NCI-H187 (cell line): ENCODE measurements around the gene SSUH2.

Source experiments
- DNase-seq, 2 experiments: peaks; one replicate each; lab custom pipeline; 2025; lab: John Stamatoyannopoulos, UW

Gene SSUH2

DNA sequence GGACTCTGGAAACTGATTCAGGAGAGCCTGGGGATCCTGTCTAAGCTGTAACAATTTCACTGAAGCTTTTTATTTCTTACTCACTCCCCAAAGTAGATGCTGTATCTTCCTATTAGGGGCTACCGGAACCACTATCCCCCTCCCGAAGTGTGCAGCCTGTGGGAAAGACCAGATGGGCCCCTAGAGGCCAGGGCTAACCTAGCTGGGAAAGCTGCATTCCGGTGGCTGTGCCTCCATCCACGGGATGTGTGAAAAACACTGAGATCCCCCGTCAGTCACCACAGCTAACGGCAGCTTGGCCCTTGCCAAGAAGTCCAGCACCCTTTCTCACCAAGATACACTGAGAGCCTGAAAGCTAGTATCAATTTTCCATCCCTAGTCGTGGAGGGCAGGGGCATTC, 3.1 kb downstream of the SSUH2 start:
- DNase-seq, result no peak

DNA sequence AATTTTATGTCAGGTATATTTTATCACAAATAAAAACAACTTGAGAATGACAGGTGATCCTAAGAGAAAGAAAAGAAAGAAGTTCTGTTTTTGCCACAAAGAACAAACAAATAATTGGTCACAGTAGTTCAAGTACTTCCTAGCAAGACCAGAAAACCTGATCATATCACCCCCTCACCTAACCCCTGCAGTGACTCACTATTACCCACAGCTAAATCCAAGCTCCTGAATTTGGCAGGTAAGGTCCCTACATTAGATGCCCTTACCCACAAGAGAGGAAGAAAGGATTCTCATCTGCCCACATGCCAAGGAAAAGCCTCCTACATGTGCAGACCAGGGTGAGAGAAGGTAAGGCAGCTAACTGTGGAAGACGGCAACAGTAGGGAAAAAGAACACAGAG, 4.4 kb downstream of the SSUH2 start:
- DNase-seq, result no peak

DNA sequence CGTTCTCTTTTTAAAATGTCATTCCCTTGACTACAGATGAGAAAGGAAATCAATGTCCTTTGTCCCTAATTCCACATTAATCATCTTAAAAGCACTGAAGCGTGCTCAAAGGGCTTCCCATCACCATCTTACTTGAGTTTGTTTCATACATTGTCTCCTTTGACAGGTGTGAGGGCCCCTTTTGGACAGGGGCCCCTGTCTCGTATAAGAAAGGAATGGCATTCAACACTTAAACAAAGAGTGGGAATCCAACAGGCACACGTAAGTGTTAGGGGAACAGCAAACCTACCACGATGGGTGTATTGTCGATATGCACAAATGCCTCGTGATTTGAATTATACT, 5.0 kb downstream of the SSUH2 start:
- DNase-seq, result no peak

DNA sequence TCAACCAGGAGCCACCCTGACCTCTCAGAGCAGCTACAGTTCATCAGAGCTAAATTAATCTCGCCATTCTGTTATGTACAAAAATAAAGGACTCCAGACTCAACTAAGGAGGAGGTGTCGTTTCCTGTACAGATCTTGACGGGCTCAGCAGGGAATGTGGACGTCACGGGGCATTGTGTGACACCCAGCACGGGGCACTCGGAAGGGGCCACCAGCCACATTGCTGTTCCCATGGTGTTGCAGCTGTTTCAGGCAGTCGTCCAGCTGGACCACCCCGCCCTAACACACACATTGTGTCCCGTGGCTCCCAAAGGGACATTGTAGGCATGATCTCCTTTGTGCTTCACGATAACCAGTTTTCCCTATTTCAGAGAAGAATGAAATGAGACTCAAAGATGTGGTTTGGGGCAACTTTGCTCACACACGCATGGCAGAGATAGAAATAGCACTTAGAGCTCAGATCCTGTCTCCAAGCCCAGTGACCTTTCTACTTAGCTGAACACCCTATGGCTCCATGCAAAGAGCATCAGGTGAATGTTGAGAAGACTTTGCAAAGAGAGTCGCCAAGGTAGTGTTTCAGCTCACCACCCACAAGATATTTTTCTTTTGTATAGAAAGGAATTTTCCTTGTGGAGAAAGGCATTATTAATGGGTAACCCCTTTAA, 5.5 kb downstream of the SSUH2 start:
- no peak for DNase-seq

DNA sequence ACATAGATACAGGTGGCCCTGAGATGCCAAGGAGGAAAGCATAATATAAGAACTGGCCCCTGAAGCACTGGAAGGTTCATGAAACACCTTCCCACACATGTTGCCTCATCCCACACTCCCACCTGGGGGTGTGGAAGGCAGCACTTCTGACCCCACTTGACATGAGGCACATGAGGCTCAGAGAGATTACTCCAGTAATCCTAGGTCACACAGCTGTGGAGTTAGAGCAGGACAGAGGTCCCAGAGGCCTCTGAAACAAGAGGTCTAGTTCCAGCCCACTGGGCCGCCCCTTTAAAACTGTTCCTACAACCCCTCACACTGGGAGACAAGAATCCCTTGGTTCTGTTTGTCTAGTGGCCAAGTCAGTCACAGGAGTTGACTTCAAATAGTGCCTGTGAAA, 7.2 kb downstream of the SSUH2 start:
- no peak for DNase-seq

DNA sequence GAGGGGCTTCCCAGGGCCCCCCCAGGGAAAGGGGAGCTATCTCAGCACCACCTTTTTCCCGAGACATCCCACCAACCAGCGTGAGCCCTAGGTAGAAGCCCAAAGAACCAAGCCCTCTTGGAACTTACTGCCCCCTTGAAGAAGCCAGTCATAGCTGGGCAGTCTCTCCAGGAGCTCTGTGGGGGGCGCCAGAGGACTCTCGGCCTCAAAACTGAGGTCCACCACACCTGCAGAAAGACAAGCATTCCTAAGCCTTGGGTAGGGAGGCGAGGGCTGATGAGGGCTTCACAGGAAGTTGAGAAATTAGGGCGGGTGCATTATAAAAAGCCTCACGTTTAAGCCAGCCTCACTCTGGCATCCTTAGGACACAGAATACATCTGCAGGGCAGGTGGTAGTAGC, 9.0 kb downstream of the SSUH2 start:
- no peak for DNase-seq

DNA sequence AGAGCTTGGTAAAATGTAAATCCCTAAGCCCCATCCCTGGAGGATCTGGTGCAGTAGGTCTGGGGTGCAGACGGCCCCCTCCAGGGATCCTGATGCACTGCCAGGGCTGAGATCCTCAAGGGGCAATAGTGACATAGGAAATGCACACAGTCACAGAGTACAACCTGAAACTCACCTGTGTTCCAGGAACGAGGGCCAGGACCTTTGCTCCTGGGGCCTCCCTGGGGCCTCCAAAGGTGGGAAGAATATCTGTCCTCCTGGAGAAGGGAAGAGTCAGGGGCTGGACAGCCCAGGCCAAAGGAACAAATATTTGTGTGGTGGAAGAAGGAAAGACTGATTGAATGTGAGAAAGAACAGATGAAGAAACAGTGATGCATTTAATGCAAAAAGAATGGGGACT, 9.5 kb downstream of the SSUH2 start:
- DNase-seq, result no peak

DNA sequence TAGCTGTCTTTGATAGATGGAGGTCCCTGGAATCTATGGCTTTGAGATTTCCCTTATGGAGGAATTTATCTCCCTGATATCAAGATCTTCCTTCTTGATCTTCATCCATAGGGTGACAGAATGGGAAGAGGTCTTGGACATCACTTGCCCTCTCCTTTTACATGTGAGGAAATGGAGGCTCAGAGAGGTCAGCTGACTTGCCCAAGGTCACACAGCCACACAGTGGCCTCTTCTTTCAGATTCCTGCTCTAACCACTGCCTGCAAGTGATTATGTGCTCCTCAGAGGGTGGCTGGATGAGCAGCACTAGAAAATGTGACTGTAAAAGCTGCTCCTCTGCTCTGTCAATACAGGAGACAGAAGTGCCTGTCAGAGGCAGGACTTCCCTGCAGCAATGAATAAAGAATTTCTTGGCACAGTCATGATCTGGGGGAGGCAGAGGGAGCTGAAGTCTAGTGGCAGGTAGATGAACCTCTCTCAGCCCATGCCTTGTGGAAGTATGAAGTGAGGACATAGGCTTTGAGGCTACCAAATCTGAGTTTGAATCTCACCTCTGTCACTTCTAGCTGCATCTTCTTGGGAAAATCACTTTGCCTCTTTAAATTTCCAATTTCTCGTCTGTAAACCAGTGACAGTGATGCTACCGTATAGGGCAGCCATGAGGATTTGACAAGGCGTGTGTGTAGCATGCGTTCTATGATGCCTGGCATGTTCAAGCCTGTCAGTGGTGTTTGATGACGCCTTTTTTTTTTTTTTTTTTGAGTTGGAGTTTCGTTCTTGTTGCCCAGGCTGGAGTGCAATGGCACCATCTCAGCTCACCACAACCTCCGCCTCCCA, 12.0 kb downstream of the SSUH2 start:
- DNase-seq, result no peak

DNA sequence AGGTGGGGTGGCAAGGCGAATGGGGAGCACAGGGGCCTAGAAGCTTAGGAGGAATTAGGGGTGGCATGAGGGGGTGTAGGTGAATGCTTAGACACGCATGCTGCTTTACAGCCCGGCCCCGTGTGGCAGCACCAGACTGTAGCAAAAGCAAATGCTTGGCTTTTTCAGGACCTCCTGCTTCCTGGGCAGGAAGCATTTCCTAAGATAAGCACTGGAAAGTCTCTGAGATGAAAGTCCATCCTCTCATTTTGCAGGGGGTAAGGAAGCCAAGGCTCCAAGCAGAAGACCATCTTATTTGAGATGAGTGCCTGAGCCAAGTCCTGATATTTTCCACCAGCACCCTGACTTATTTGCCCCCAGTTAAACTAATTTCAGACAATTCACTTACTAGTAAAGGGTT, 12.9 kb downstream of the SSUH2 start:
- no peak for DNase-seq

DNA sequence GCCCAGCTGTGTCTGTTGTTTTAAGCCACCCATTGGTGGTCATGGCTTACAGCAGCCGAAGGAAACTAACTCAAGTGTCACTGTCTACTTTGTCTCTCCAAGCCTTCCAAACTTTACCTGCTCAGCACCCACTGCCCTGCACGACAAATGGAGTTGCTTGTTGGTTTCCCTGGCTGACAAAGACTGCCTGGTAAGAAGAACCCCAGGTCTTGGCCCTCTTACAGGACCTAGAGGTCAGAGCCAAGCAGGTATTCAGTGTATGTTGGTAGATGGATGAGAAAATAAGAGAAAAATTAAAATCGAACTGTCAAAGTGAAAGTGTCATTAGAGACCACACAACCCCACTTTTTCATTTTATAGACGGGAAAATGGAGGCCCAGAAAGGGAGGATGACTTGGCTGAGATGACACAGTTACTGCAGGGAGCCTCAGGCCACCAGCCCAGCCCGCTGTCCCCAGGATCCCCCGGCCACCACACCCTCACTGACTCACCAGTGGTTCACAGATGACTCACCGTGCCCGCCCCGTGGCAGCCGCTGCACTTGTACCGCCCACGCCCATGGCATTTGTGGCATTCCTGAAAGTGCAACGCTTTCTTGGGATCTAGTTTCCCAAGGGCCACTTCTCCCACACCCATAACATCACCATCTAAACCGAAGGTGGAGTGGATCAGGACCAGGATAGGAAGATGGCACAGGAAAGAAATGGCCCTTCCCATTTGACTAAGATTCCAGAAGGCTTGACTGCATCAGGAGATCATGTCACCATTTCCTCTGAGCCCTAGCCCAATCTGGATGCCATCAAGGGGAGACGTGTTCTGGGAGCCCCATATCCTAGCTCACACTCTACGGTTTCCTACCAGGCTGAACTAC, 15.2 kb downstream of the SSUH2 start:
- no peak for DNase-seq

DNA sequence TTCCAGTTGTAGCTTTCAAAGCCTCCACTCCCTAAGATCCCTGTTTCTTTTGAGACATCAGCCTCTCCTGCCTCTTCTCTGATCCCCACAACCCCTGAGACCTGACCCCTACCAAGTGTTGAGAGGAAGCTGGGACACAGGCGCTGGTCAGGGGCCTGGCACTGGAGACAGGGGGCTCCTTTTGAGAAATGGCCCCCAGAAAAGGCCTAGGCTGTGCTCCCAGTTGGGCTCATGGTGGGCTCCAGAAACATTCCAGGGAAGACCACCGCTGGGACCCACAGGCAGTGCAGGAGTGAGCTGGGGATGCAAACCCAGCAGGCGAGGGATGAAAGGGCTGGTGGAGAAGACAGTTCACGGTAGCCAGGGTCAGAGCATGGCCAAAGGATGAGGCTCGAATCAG, 16.6 kb downstream of the SSUH2 start:
- no peak for DNase-seq

DNA sequence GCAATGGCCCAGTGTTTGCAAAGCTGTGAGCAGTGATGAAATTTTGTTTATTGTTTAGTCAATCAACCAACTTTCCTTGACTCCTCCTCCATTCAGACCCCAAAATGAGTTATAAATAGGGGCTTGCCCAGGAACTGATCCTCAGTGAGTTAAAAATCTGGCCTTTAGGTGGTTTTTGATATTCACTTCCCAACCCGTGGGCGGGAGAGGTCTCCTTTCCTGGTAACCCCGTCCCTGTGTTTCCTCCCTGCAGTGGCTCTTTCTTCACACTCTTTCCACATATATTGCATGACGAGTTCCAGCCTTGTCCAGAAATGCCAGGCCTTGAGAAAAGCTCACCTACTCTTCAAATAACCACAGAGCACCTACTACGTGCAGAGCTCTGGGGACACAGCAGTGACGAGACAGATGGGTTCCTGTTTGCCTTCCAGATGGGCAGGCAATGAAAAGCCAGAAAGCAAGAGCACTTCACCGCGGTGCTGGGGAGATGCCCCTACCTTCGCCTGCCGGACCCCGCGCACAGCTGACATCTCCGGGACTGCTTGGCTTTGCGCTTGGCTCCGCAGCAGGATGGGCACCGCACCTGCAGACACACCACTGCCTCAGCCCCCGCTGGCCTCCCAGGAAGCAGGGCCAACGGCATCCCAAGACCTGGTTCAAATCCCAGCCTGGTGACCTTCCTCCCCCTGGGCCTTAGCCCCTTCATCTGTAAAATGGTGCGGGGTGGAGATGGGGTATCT, 17.2 kb downstream of the SSUH2 start:
- no peak for DNase-seq

DNA sequence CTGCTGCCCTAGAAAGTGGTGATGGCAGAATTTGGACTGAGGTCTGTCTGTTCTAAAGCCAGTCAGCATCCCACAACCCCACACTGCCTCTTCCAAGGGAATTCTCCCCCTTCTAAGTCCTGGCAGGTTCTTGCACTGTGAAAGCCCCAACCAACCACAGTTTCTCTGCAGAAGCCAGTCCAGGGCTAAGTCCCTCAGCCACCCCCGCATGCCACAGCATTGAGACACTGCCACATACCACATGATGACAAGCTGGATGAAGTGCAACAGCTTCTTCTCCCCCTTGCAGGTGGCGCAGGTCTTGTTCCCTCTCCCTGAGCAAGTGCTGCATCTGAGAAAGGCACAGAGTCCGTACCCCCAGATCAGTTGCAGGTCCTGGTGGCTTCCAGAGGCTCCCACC, 18.6 kb downstream of the SSUH2 start:
- no peak for DNase-seq

DNA sequence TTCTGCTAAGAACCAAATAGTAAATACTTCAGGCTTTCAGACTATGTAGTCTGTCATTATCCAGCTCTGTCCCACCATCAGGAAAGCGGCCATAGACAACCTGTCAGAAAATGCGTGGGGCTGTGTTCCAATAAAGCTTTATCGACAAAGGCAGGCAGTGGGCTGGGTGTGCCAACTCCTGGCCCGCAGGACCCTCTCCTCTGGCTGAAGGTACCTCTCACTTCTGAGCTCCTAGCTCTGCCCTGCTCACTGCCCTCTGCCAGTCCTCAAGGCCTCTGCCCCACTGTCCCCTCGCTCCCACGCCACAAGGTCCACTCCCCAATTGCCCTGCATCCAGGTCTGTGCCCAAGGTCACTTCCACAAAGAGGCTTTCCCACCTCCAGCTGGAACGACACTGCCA, 20.0 kb downstream of the SSUH2 start:
- DNase-seq, result no peak

DNA sequence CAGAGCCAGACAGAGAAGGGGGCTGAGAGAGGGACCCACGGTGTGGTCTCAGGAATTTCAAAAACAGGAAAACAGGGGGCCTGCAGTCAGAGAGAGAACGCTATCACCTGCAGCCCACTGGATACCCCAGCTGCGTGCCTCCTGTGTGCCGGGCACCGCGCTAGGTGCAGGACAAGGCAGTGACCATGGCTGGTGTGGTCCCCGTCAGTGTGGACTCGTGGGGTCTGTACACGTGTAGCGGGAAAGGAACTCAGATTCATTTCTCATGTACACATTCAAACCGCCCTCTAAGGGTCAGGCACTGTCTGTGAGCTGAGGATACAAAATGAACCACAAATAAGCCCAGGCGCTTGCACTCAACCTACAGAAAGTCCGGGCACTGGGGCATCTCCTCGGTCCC, 20.9 kb downstream of the SSUH2 start:
- DNase-seq, result no peak

DNA sequence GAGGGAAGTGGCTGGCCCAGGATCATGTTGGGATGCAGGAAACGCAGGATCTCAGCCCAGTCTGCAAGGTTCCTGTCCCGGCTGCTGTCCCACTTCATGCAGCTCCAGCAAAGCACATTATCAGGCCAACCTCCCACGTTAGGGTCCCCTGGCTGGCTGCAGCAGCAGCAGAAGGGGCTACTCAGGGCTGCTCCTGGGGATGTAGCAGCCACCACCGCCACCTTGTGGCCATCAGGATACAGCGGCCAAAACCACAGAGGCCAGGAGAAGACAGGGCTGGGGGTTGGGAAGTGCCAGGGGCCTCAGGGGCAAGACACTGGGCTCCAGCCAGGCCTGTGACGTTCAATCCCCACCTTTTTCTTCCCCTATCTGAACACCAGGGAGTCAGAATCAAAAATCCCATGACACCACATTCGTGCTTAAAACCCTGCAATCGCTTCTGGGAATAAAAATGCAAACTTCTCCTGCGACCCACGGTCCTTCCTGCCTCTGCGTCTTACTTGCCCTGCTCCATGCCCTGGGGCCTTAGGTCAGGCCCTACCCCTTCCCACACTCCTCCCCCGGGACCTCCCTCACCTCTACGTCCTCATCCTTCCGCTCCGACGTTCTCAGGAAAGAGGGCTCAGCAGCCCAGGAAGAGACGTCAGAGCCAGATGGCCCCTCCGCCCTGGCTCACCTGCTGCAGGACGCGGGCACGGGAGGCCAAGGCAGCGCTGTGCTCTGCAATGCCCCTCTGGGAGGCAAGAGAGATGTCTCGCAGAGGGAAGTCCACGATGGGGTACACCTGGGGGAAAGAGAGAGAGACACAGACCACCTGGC, 21.5 kb downstream of the SSUH2 start:
- no peak for DNase-seq

DNA sequence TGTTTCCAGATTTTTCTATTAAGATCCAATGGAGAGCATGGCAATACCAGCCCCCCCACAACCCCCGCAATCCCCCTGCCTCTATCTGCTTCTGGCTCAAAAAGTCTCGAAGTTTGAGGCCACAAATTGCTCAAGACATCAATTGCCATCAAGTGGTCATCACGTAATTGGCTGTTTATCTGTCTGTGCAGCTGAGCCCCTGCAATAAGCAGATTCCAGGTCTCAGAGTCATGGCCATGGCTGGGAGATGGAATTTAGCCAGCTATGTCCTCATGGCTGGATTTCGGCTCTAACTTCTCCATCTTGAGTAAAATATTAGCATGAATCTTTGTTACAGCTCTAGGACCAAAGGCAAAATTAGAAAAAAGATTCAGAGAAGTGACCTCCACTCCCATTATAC, 22.7 kb downstream of the SSUH2 start:
- DNase-seq, result no peak

DNA sequence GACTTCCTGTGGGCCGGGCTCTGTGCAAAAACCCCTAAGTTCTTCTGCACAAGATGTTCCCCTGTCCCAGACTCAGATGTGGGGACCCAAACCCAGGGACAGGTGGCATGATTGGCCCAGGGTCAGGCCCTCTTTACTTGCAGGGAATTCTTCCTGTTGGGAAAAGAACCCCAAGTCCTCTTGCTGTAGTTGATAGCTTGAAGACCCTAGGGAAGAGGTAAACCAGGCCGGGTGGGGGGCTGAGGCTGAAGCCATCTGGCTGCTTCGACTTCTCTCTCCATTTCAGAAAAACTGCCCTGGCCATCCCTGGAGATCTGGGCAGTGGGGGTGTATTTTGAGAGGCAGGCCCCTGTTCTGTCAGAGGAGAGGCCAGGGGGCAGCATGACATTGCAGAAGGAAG, 23.5 kb downstream of the SSUH2 start:
- DNase-seq, result no peak

DNA sequence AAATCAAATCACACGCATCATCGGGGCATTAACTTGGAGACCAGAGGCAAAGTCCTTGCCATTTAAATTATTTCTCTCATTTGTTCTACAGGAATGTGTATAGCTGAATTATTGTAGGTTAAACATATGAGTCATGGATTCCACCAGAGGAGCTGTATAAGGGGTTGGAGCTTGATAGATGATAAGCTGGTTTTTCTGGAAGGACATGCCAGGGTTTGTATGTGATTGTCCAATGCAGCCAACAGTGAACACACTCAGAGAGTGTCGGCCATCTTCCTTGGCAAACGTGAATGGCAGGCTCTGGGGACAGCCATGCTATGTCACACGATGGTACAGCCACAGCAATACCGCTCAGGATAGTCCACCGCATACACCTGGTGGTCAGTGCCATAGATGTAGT, 25.1 kb downstream of the SSUH2 start:
- DNase-seq, result no peak

DNA sequence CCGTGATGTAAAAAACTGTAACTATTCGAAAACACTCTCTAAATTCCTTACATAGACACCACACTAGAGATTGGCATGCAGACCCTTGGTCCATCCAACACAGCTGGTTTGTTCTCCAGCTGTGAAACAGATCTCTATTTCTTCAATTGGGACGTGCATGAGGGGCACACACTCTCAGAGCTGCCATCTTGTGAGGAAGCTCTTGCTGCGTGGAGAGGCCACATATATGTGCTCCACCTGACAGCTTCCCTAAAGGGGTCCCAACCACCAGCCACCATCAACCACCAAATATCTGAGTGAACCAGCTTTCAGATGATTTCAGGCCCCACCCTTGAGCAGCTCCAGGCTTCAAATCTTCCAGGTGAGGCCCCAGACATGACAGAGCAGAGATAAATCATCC, 25.6 kb downstream of the SSUH2 start:
- no peak for DNase-seq

DNA sequence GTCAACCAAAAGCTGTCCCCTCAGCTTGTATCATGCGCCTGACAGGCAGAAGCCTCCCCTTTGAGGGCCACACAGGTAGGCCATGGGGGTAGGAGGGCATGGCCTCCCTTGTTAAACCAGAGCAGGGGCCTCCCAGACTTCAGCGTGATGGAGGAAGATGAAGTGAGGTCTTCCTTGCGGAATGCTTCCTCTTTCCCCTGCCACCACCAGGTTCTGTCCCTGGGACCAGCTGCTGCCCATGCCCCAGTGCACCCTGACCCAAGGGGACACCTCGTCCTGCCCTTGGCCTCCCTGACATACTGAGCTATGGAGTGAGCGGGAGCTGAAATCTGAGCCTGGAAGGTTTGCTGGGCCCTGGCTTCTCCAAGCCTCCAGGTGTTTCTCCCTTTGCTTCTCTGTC, 26.7 kb downstream of the SSUH2 start:
- DNase-seq, result no peak
